Measurements from ENCODE around the gene EIF3J. TPM values are rescaled to one million over a fixed set of nuclear protein-coding genes. Genes with fewer than 3 reads are reported as not detected.
A peak's percentile ranks its signal among the peaks of the same experiment; 100 is the strongest.
"Not testable (repeated sequence)": the region's sequence is repeated elsewhere in the genome, so short reads cannot be mapped to it uniquely, and the experiment has no call there.

EIF3J gene, protein sequence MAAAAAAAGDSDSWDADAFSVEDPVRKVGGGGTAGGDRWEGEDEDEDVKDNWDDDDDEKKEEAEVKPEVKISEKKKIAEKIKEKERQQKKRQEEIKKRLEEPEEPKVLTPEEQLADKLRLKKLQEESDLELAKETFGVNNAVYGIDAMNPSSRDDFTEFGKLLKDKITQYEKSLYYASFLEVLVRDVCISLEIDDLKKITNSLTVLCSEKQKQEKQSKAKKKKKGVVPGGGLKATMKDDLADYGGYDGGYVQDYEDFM
- total RNA-seq: 10 to 100 TPM; 60.2 to 70.8 TPM
- long read RNA-seq, donor 1, transcript EIF3J-201 (8 exons, 2,569 nt): major isoform, 10 of 20 reads
- long read RNA-seq, donor 1, partial matches to known transcripts: 6 of 20 reads
- long read RNA-seq, donor 1, other reads (novel, unspliced or antisense): 4 of 20 reads
- long read RNA-seq, donor 2, transcript EIF3J-201 (8 exons, 2,569 nt): major isoform, 31 of 71 reads
- long read RNA-seq, donor 2, partial matches to known transcripts: 38 of 71 reads
- long read RNA-seq, donor 2, other reads (novel, unspliced or antisense): 1 of 71 reads

DNA sequence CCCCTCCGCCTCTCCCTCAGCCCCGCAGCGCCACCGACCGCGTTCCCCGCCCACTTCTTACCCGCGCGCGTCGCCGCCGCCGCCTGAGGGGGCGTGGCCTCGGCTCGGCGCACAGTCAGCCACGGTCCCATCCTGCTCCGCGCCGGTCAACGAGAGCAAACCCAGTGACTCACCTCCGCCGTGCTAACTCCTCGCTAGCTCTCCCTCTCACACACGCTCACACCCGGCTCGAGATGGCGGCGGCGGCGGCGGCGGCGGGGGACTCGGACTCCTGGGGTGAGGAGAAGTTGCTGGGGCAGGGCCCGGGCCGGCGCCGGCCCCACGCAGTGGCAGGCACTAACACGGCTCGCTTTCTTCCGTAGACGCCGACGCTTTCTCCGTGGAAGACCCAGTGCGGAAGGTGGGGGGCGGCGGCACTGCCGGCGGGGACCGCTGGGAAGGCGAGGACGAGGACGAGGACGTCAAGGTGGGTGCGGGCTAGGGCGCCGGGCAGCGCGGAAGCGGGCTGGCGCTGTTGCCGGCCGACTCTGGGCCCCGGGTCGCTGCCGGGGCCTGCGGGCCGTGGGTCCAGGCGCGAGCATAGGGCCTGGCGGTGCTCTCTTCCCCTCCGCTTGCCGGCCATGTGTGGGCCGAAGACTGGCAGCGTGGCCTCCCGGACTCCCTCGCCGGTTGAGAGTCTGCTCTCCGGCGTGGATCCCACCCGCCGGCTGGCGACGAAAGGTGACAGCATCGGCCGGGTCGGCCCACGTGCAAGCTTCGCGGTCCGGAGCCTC lies at the start of gene EIF3J:
TSS of gene EIF3J (plus strand) at position 186 of the 773 bp plus-strand sequence. CDS start at position 234, 48 bp downstream.
- DNase-seq (ENCODE audit: low spot score): peak; percentile 98
- intact Hi-C loops (cut with DNase I): no loop called here

DNA sequence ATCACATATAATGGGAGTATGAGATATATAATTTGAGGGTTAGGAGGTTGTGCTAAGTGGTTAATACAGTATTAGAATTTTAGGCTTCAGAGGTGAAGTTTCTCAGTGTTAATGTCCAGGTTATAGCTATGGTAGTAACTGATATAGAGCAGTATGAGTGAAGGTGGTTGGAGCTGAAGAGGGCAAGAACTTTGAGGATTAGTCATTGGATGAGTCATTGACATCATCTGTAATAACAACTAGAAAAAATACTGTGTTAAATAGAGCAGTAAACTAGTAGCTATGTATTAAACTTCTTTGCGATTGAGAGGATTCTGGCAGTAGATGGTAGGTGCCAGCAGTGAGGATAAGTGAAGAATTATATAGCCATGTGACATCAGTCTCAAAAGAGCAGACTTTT lies 47.5 kb upstream of the EIF3J start:
- no peak for DNase-seq (ENCODE audit: low spot score)
- intact Hi-C loops (cut with DNase I): no loop called here

DNA sequence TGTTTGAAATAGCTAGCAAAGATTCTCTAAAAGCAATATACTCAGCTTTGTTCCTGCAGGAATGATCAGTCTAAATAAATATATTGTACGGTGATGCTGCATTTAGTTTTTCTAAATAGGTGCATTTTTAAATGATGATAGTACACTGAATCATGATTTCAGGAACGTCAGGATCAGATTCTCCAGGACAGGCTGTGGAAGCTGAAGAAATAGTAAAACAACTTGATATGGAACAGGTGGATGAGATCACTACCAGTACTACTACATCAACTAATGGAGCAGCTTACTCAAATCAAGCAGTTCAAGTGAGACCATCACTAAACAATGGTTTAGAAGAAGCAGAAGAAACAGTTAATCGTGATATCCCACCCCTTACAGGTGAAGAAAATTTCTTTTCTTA lies 46.3 kb upstream of the EIF3J start:
- no peak for DNase-seq (ENCODE audit: low spot score)
- intact Hi-C loops (cut with DNase I): no loop called here

DNA sequence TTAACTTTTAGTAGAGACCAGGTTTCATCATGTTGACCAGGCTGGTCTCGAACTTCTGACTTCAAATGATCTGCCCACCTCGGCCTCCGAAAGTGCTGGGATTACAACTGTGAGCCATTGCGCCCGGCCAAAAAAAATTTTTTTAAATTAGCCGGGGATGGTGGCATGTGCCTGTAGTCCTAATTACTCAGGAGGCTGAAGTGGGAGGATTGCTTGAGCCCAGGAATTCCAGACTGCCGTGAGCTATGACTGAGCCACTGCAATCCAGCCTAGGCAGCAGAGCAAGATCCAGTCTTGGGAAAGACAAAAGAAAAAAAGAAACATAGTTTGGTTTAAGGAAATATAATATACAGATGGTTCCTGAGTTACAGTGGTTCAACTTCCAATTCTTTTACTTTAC lies 44.9 kb upstream of the EIF3J start:
- intact Hi-C loops (cut with DNase I): no loop called here
- DNase-seq (ENCODE audit: low spot score): no peak

DNA sequence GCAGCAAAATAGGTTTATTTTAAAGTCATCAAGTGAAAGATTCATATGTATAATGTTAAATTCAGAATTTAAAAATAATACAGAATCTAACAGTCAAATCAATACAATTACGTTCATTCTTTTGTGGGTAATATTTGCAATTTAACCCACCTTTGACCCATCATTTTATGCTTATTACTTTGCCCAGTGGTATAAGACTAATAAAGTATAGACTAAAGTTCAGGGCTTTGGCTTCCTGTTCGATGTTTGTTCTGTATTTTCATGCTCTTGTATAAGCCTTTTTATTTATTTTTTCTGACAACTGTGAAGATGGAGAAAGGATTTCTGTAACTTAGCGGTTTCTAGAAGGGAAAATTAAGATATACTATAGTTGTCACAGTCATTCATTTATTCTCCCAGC lies 44.3 kb upstream of the EIF3J start:
- DNase-seq (ENCODE audit: low spot score): no peak
- intact Hi-C loops (cut with DNase I): no loop called here

DNA sequence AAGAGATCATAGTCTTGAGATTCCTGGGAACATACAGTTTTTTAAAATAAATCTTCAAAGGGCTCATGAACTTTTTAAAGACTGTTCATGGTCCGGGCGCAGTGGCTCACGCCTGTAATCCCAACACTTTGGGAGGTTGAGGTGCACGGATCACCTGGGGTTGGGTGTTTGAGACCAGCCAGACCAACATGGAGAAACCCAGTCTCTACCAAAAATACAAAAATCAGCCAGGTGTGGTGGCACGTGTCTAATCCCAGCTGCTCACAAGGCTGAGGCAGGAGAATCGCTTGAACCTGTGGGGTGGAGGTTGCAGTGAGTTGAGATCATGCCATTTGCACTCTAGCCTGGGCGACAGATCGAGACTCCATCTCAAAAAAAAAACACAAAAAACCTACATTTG lies 41.4 kb upstream of the EIF3J start:
- intact Hi-C loops (cut with DNase I): no loop called here

DNA sequence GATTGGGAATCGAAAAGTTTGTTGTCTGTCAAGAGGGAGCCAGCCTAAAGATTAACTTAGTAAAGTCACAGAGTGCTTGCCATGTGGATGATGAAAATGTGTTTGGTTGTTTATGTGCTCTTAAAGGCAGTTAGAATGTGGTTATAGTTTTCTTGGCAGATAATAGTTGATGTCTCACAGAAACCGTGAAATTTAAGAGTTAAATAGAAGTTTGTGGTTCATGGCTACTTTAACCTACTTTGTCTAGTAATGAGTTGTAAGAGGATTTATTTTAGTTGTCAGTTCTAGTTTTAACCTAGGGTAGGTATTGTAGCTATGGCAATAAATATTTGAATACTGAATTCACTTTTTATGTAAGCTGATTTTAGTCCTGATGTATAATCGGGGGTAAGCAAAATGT lies 36.4 kb upstream of the EIF3J start:
- DNase-seq (ENCODE audit: low spot score): no peak
- intact Hi-C loops (cut with DNase I): no loop called here

More for the DNA sequence above, 41.4 kb upstream of the EIF3J start:
- no peak for DNase-seq (ENCODE audit: low spot score)

DNA sequence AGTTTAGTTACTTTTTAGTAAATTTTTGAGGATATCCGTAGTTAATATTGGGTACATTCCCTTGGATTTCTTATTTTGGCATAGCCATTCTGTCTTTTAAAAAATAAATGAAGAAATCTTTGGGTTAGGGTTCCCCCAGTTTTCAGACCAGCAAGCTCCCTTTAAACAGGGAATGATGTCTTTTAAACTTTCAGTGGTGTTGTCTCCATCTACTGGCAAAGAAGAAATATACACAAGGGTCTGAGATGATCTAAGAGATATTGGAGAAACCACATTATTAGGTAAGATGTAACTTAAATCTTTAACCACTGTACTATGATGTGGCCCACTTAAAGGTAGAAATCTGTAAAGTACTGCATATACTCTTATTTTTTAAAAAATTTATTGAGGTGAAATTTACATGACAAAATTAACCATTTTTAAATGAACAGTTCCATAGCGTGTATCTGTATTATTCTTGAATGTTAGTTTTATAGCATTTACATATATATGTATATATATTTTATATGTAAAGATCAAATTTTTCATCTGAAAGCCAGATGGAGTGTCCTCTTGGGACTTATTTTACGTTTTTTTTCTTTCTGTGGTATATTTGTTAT lies 35.1 kb upstream of the EIF3J start:
- no peak for DNase-seq (ENCODE audit: low spot score)
- intact Hi-C loops (cut with DNase I): no loop called here

DNA sequence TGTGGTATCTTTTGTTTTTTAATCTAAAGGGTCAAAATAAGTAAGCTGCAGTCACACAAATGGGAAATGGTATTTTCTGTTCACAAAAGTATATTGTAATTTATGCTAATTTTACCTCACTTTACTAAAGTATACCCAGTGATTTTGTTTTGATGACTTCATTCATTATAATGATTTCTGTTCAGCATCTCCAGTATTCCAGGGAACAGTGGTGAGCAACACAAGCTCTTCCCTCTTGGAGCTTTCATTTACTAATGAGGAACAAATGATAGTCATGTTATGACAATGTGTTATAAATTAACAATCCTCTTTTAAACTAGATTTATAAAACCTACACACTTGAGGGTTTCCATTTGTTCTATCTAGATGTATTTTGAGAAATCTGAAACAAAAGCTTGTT lies 20.5 kb upstream of the EIF3J start:
- intact Hi-C loops (cut with DNase I): no loop called here
- DNase-seq (ENCODE audit: low spot score): no peak

DNA sequence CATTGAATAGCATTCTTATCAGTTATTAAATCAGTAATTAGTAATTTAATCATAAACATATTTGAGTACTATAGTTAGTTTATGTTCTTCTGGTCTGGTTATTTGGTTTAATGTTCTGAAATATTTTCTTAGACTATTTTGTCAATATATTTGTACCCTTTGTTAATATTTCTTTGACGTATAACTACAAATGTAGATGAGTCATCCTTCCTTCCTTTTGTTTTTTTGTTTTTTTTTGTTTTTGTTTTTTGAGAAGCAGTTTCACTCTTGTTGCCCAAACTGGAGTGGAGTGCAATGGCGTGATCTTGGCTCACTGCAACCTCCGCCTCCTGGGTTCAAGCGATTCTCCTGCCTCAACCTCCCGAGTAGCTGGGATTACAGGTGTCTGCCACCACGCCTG lies 17.4 kb upstream of the EIF3J start:
- DNase-seq (ENCODE audit: low spot score): no peak
- intact Hi-C loops (cut with DNase I): no loop called here

DNA sequence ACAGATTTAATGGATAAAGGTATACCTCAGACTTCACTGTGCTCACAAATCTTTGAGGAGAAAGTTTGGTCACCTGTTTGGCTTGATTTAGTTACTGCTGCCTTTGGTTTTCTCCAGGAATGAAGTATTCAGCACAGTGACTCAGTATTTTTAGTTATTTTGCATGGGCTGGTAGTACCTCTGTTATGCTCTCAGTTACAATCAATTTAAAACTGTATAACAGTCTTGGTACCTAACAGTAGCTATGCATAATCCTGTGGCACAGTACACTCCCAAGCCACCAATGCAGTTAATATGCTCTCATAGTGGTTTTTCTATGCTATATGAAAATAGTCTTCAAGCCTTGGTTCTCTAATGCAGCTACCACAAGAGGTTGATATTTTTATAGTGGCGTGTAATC lies 11.9 kb upstream of the EIF3J start:
- intact Hi-C loops (cut with DNase I): no loop called here

DNA sequence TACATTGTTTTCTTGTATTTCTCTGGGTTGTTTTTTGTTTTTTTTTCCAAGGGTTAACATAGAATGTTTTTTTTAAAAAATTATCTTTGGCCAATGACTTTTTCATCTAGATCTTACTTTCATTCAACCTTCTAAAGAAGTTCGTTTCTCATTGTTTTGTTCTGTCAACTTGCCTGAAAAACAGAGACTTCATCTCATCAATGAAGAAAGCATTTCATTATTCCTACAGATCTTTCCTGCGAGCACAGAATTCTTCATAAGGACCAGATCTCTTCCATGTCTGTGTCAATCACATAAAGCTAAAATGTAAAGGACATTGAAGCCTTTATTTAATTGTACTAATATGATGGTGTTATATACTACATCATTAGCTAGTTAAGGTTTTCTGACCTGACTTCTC lies 9.7 kb upstream of the EIF3J start:
- DNase-seq (ENCODE audit: low spot score): no peak
- intact Hi-C loops (cut with DNase I): no loop called here

More for the DNA sequence above, 11.9 kb upstream of the EIF3J start:
- DNase-seq (ENCODE audit: low spot score): no peak

DNA sequence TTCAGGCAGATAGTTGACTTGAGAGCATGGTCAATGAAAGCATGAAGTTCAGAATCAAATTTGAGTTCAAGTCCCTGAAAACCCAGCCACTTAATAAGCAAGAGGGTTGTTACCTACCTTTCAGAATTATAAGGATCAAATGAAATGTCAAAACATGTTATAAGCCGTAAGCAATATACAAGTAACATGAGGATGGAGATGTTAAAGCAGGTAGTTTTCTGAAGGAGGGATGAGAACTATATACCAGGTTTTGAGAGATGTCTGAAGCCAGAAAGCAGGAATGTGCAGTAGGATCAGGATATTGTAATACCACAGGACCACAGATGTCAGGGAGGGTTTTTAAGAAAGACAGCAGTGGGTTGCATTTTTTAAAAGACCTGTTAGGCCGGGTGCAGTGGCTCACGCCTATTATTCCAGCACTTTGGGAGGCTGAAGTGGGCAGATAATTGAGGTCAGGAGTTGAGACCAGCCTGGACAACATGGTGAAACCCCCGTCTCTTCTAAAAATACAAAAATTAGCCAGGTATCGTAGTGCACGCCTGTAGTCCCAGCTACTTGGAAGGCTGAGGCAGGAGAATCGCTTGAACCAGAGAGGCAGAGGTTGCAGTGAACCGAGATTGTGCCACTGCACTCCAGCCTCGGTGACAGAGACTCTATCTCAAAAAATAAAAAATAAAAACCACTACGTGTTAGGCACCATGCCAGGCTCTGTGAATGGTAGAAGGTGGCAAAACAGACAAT lies 6.9 kb upstream of the EIF3J start:
- intact Hi-C loops (cut with DNase I): no loop called here

DNA sequence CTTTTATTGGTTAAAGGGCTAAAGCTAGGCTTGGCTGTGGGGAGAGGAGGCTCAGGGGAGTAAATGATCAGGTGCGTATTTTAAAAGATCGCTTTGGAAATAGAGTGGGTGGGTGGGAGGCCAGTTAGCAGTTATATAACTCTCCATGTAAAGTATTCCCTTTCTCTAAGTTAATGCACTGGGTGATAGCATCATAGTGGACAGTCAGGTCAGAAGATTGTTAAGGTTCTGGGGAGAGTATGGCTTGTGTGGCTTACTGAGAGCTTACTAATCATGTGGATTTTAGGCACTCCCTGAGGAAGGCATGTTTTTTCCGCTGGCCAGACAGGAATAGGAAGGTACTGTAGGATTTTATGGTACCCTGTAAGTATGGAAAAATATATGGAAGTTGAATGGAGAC lies 6.3 kb upstream of the EIF3J start:
- intact Hi-C loops (cut with DNase I): no loop called here
- no peak for DNase-seq (ENCODE audit: low spot score)

More for the DNA sequence above, 6.9 kb upstream of the EIF3J start:
- DNase-seq (ENCODE audit: low spot score): no peak

DNA sequence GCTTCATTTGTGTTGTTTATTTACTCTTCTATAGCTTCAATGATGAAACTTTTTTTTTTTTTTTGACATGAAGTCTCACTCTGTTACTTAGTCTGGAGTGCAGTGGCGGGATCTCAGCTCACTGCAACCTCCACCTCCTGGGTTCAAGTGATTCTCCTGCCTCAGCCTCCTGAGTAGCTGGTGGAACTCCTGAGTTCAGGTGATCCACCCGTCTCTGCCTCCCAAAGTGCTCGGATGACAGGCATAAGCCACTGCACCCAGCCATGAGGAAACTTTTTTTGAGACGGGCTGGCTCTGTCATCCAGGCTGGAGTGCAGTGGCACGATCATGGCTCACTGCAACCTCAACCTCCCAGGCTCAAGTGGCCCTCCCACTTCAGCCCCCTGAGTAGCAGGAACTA lies 4.7 kb upstream of the EIF3J start:
- intact Hi-C loops (cut with DNase I); DNase-seq (ENCODE audit: low spot score): not testable (repeated sequence)

DNA sequence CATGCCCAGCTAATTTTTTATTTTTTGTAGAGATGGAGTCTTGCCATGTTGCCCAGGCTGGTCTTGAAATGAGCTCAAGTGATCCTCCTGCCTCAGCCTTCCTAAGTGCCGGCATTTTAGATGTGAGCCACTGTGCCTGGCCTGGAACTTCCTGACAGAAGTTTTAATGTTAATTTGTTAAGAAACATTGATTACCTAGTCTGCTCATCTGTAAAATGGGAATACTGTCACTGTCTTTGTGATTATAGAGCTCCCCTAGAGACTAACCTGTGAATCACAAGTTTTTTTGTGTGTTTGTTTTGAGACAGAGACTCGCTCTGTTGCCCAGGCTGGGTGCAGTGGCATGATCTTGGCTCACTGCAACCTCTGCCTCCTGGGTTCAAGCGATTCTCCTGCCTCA lies 4.3 kb upstream of the EIF3J start:
- no peak for DNase-seq (ENCODE audit: low spot score)
- intact Hi-C loops (cut with DNase I): no loop called here

DNA sequence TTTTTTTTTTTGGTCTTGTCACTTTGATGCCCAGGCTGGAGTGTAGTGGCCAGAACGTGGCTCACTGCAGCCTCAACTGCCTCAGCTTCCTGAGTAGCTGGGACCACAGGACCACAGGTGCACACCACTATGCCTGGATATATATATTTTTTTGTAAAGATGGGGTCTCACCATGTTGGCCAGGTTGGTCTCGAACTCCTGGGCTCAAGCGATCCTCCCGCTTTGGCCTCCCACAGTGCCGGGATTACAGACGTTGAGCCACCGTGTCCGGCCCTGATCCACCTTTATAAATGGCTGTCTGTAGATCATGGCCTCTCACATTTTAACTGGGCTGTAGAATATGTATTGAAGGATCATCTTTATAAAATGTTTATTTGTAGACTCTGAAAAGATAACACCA lies 1.9 kb upstream of the EIF3J start:
- no peak for DNase-seq (ENCODE audit: low spot score)
- intact Hi-C loops (cut with DNase I): no loop called here

DNA sequence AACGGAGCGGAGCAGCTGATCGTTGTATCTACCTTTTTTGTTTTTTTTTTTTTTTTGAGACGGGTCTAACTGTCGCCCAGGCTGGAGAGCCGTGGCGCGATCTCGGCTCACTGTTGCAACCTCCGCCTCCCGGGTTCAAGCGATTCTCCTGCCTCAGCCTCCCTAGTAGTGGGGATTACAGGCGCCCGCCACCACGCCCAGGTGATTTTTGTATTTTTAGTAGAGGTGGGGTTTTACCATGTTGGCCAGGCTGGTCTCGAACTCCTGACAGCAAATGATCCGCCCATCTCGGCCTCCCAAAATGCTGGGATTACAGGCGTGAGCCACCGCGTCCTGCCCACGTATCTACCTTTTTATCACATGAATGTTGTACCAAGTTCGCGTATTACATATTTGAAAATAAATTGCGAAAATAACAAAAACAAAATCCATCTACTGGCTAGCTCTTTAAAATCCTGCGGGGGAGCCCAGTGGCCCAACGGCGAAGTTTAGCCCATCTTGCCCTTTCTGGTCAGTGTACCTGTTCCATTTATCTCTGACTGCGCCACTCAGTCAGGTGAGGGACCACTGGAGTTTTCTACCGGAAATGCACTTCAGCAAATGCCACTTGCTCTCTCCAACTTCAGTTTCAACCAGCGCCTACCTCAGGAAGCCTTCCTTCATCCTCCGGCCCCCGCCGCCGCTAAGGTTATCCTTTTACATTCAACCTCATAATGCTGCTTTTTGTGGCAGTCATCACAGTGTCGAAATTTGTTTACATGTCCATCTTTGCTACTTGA lies 1.2 kb upstream of the EIF3J start:
- intact Hi-C loops (cut with DNase I): no loop called here
- no peak for DNase-seq (ENCODE audit: low spot score)

Measured in posterior vena cava (tissue), 2 donors.